ENCODE measurements around the gene ITM2C. TPM values are rescaled to one million over a fixed set of nuclear protein-coding genes. Genes with fewer than 3 reads are reported as not detected.

ITM2C gene
- total and polyA plus RNA-seq, 5 donors from 2014 or later, result 29.3 to 70.3 (median 52.2) TPM

- Histone ChIP-seq H3K4me3 (ENCODE audit: low read depth, low read length) (no peak overlapping the region), H3K9me3 (ENCODE audit: control insufficient read depth in 2 of 2, low read length in 2 of 2) (no peaks in the 10 kb centered on the region), H3K4me1 (ENCODE audit: control insufficient read depth, insufficient read depth, low read length, poor library complexity, severe bottlenecking) (peaks cover 39% of the 10 kb centered on the region), H3K27me3 (ENCODE audit: control insufficient read depth, insufficient read depth, low read length) (peaks cover 12% of the 10 kb centered on the region), H3K27ac (ENCODE audit: insufficient read depth, low read length, poor library complexity, severe bottlenecking) (no peak overlapping the region), H3K36me3 (ENCODE audit: control insufficient read depth, insufficient read depth, low read length) (no peaks in the 10 kb centered on the region)
- peaks cover 0 to 7% (median 0%) of the 10 kb centered on the region in 7 donors for H3K9me3 Mint-ChIP-seq
- peaks cover 5 to 42% (median 17%) of the 10 kb centered on the region in 4 donors for H3K4me1 Mint-ChIP-seq
- ATAC-seq (ENCODE audit: low read depth in 2 of 2) (peak; percentile 31 to 37), DNase-seq (peak in 2 of 3 donors; percentile 46 to 79)
- peaks cover 56% of the 10 kb centered on the region for H3K27me3 Mint-ChIP-seq
- peak overlapping the region; percentile 69 to 87 (median 76) for H3K27ac Mint-ChIP-seq
- H3K4me3 Mint-ChIP-seq, result peak overlapping the region; percentile 27 to 87 (median 60)
- no peaks in the 10 kb centered on the region for H3K36me3 Mint-ChIP-seq
These were observed 3.0 kb upstream of the ITM2C start for GRCh38 chr2:230861552-230862255.

GRCh38 chr2:230862292-230862691 lies 2.5 kb upstream of the ITM2C start:
- peaks cover 50% of the 10 kb centered on the region for H3K27me3 Mint-ChIP-seq
- H3K27me3 ChIP-seq (ENCODE audit: control insufficient read depth, insufficient read depth, low read length), result peaks cover 11% of the 10 kb centered on the region
- H3K9me3 ChIP-seq (ENCODE audit: control insufficient read depth in 2 of 2, low read length in 2 of 2), result no peaks in the 10 kb centered on the region
- peaks cover 44% of the 10 kb centered on the region for H3K4me1 ChIP-seq (ENCODE audit: control insufficient read depth, insufficient read depth, low read length, poor library complexity, severe bottlenecking)
- peaks cover 0 to 7% (median 0%) of the 10 kb centered on the region in 7 donors for H3K9me3 Mint-ChIP-seq
- H3K27ac Mint-ChIP-seq, result no peak overlapping the region
- H3K36me3 ChIP-seq (ENCODE audit: control insufficient read depth, insufficient read depth, low read length), result no peaks in the 10 kb centered on the region
- no peak overlapping the region for H3K4me3 ChIP-seq (ENCODE audit: low read depth, low read length)
- H3K36me3 Mint-ChIP-seq, result no peaks in the 10 kb centered on the region
- peak overlapping the region in 2 of 4 donors; percentile 69 to 86 for H3K4me3 Mint-ChIP-seq
- ATAC-seq (ENCODE audit: low read depth in 2 of 2) (no peak), DNase-seq (no peak)
- peaks cover 5 to 48% (median 21%) of the 10 kb centered on the region in 4 donors for H3K4me1 Mint-ChIP-seq
- H3K27ac ChIP-seq (ENCODE audit: insufficient read depth, low read length, poor library complexity, severe bottlenecking), result no peak overlapping the region

GRCh38 chr2:230863031-230863430 lies 1.7 kb upstream of the ITM2C start:
- Histone ChIP-seq H3K4me1 (ENCODE audit: control insufficient read depth, insufficient read depth, low read length, poor library complexity, severe bottlenecking) (peaks cover 46% of the 10 kb centered on the region), H3K36me3 (ENCODE audit: control insufficient read depth, insufficient read depth, low read length) (no peaks in the 10 kb centered on the region), H3K27ac (ENCODE audit: insufficient read depth, low read length, poor library complexity, severe bottlenecking) (no peak overlapping the region), H3K4me3 (ENCODE audit: low read depth, low read length) (no peak overlapping the region), H3K9me3 (ENCODE audit: control insufficient read depth in 2 of 2, low read length in 2 of 2) (no peaks in the 10 kb centered on the region), H3K27me3 (ENCODE audit: control insufficient read depth, insufficient read depth, low read length) (peaks cover 5% of the 10 kb centered on the region)
- Mint-ChIP-seq H3K27ac (no peak overlapping the region), H3K36me3 (no peaks in the 10 kb centered on the region), H3K9me3 (peaks cover 0 to 3% (median 0%) of the 10 kb centered on the region in 7 donors), H3K4me1 (peaks cover 5 to 53% (median 21%) of the 10 kb centered on the region in 4 donors), H3K27me3 (peaks cover 43% of the 10 kb centered on the region), H3K4me3 (peak overlapping the region; percentile 64 to 91 (median 78))
- ATAC-seq (ENCODE audit: low read depth in 2 of 2) (no peak), DNase-seq (no peak)

GRCh38 chr2:230863442-230864121 lies 1.2 kb upstream of the ITM2C start:
- peak overlapping the region; percentile 86 to 92 (median 90) for H3K4me3 Mint-ChIP-seq
- Histone ChIP-seq H3K4me1 (ENCODE audit: control insufficient read depth, insufficient read depth, low read length, poor library complexity, severe bottlenecking) (peaks cover 46% of the 10 kb centered on the region), H3K27ac (ENCODE audit: insufficient read depth, low read length, poor library complexity, severe bottlenecking) (no peak overlapping the region), H3K4me3 (ENCODE audit: low read depth, low read length) (no peak overlapping the region), H3K36me3 (ENCODE audit: control insufficient read depth, insufficient read depth, low read length) (no peaks in the 10 kb centered on the region), H3K27me3 (ENCODE audit: control insufficient read depth, insufficient read depth, low read length) (peaks cover 2% of the 10 kb centered on the region), H3K9me3 (ENCODE audit: control insufficient read depth in 2 of 2, low read length in 2 of 2) (no peaks in the 10 kb centered on the region)
- ATAC-seq (ENCODE audit: low read depth in 2 of 2) (no peak), DNase-seq (no peak)
- no peaks in the 10 kb centered on the region for H3K36me3 Mint-ChIP-seq
- H3K27ac Mint-ChIP-seq, result no peak overlapping the region
- peaks cover 0 to 2% (median 0%) of the 10 kb centered on the region in 7 donors for H3K9me3 Mint-ChIP-seq
- peaks cover 5 to 56% (median 22%) of the 10 kb centered on the region in 4 donors for H3K4me1 Mint-ChIP-seq
- peaks cover 37% of the 10 kb centered on the region for H3K27me3 Mint-ChIP-seq

GRCh38 chr2:230864122-230864604 lies 579 bp upstream of the ITM2C start:
- Mint-ChIP-seq H3K4me1 (peaks cover 5 to 61% (median 26%) of the 10 kb centered on the region in 4 donors), H3K27ac (peak overlapping the region in 2 of 3 donors; percentile 93 to 96), H3K4me3 (peak overlapping the region; percentile 86 to 92 (median 90)), H3K27me3 (peaks cover 31% of the 10 kb centered on the region), H3K9me3 (peaks cover 0 to 2% (median 0%) of the 10 kb centered on the region in 7 donors), H3K36me3 (no peaks in the 10 kb centered on the region)
- H3K9me3 ChIP-seq (ENCODE audit: control insufficient read depth in 2 of 2, low read length in 2 of 2), result no peaks in the 10 kb centered on the region
- no peaks in the 10 kb centered on the region for H3K36me3 ChIP-seq (ENCODE audit: control insufficient read depth, insufficient read depth, low read length)
- ATAC-seq (ENCODE audit: low read depth in 2 of 2) (no peak), DNase-seq (no peak)
- H3K27me3 ChIP-seq (ENCODE audit: control insufficient read depth, insufficient read depth, low read length), result no peaks in the 10 kb centered on the region
- H3K27ac ChIP-seq (ENCODE audit: insufficient read depth, low read length, poor library complexity, severe bottlenecking), result no peak overlapping the region
- peaks cover 46% of the 10 kb centered on the region for H3K4me1 ChIP-seq (ENCODE audit: control insufficient read depth, insufficient read depth, low read length, poor library complexity, severe bottlenecking)
- peak overlapping the region; percentile 70 for H3K4me3 ChIP-seq (ENCODE audit: low read depth, low read length)

- H3K4me3 Mint-ChIP-seq, result peak overlapping the region; percentile 86 to 91 (median 88)
- no peaks in the 10 kb centered on the region for H3K27me3 ChIP-seq (ENCODE audit: control insufficient read depth, insufficient read depth, low read length)
- no peaks in the 10 kb centered on the region for H3K36me3 Mint-ChIP-seq
- H3K27me3 Mint-ChIP-seq, result peaks cover 31% of the 10 kb centered on the region
- ATAC-seq (ENCODE audit: low read depth in 2 of 2) (no peak), DNase-seq (no peak)
- peak overlapping the region; percentile 57 for H3K27ac ChIP-seq (ENCODE audit: insufficient read depth, low read length, poor library complexity, severe bottlenecking)
- peaks cover 5 to 68% (median 26%) of the 10 kb centered on the region in 4 donors for H3K4me1 Mint-ChIP-seq
- H3K9me3 Mint-ChIP-seq, result peaks cover 0 to 2% (median 0%) of the 10 kb centered on the region in 7 donors
- peak overlapping the region in 2 of 3 donors; percentile 46 to 71 for H3K27ac Mint-ChIP-seq
- no peaks in the 10 kb centered on the region for H3K9me3 ChIP-seq (ENCODE audit: control insufficient read depth in 2 of 2, low read length in 2 of 2)
- peaks cover 46% of the 10 kb centered on the region for H3K4me1 ChIP-seq (ENCODE audit: control insufficient read depth, insufficient read depth, low read length, poor library complexity, severe bottlenecking)
- no peaks in the 10 kb centered on the region for H3K36me3 ChIP-seq (ENCODE audit: control insufficient read depth, insufficient read depth, low read length)
- peak overlapping the region; percentile 57 for H3K4me3 ChIP-seq (ENCODE audit: low read depth, low read length)
These were observed 594 bp downstream of the ITM2C start for GRCh38 chr2:230865307-230865765.

- no peak for ATAC-seq (ENCODE audit: low read depth in 2 of 2)
- Mint-ChIP-seq H3K36me3 (no peaks in the 10 kb centered on the region), H3K4me3 (peak overlapping the region; percentile 87 to 94 (median 90)), H3K27me3 (peaks cover 29% of the 10 kb centered on the region), H3K9me3 (peaks cover 0 to 2% (median 0%) of the 10 kb centered on the region in 7 donors), H3K27ac (peak overlapping the region; percentile 51 to 86 (median 78)), H3K4me1 (peaks cover 5 to 67% (median 23%) of the 10 kb centered on the region in 4 donors)
- H3K27ac ChIP-seq (ENCODE audit: insufficient read depth, low read length, poor library complexity, severe bottlenecking), result peak overlapping the region; percentile 57
- no peaks in the 10 kb centered on the region for H3K27me3 ChIP-seq (ENCODE audit: control insufficient read depth, insufficient read depth, low read length)
- H3K36me3 ChIP-seq (ENCODE audit: control insufficient read depth, insufficient read depth, low read length), result no peaks in the 10 kb centered on the region
- H3K4me1 ChIP-seq (ENCODE audit: control insufficient read depth, insufficient read depth, low read length, poor library complexity, severe bottlenecking), result peaks cover 46% of the 10 kb centered on the region
- no peaks in the 10 kb centered on the region for H3K9me3 ChIP-seq (ENCODE audit: control insufficient read depth in 2 of 2, low read length in 2 of 2)
- no peak for DNase-seq
- H3K4me3 ChIP-seq (ENCODE audit: low read depth, low read length), result no peak overlapping the region
These were observed 1.3 kb downstream of the ITM2C start for GRCh38 chr2:230865766-230866755.
